ENCODE results near the gene NUP54. TPM values are rescaled to one million over a fixed set of nuclear protein-coding genes. Genes with fewer than 3 reads are reported as not detected.

Gene NUP54
- total RNA-seq, result 78.8 TPM

DNA sequence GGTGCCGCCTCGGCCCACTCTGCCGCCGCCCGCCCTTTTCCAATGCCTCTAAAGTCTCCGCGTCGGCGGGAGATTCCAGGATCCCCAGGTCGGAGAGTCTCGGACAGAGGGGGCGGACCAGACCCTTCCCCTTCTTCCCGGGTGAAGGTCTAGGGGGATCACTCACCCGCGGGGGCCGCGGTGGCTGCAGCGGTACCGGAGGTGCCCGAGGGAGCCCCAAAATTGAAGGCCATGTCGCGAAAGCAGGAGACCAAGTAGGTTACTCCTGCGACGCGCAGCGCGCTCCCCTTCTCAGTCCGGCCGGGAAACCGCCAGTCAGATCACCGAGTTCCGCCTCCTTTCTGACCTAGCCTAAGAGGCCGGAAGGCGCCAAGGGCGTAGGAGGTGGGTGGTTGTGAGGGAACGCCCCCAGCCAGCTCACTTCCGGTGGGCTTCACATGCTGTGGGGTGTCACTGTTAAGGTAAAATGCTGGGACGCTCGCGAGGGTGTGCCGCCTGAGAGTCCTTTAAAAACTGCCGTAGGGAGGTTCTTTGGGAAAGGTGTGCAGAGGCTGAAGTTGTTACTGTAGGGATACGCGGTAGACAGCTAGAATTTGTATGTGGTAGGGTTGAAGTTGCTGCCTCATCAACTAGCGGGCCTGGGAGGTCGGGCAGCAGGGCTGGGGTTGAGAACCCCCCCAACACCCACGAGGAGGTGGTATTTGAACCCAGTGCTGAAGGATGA lies at the start of gene NUP54:
Gene NUP54, minus strand, starts transcription at position 256 of the 724 bp plus-strand sequence. Its CDS starts 23 bp downstream, at position 233.
- Histone ChIP-seq H3K4me3 (ENCODE audit: low read length in 3 of 3) (peak within 1 kb of the TSS; percentile 90 to 96 (median 94)), H3K9me3 (ENCODE audit: control insufficient read depth in 3 of 3, low read length in 3 of 3) (no peaks in the 10 kb centered on the region), H3K27ac (ENCODE audit: low read depth, low read length) (peak within 1 kb of the TSS; percentile 90), H3K9ac (ENCODE audit: low read depth in 1 of 3, low read length in 3 of 3) (peak within 1 kb of the TSS; percentile 93 to 97 (median 96)), H3K36me3 (ENCODE audit: control insufficient read depth in 3 of 3, insufficient read depth in 3 of 3, low read length in 3 of 3) (peaks cover 0 to 5% (median 3%) of the 10 kb centered on the region in 3 donors), H3K27me3 (ENCODE audit: control insufficient read depth in 3 of 3, insufficient read depth in 3 of 3, low read length in 3 of 3) (no peaks in the 10 kb centered on the region), H3K4me1 (ENCODE audit: control insufficient read depth in 3 of 3, insufficient read depth in 3 of 3, low read length in 3 of 3) (peaks cover 19 to 26% (median 19%) of the 10 kb centered on the region in 3 donors)

- peaks cover 62 to 86% (median 65%) of the 10 kb centered on the region in 3 donors for H3K4me1 ChIP-seq (ENCODE audit: control insufficient read depth in 3 of 3, insufficient read depth in 3 of 3, low read length in 3 of 3)
- peak overlapping the region; percentile 87 for H3K27ac ChIP-seq (ENCODE audit: low read depth, low read length)
- H3K27me3 ChIP-seq (ENCODE audit: control insufficient read depth in 3 of 3, insufficient read depth in 3 of 3, low read length in 3 of 3), result no peaks in the 10 kb centered on the region
- peak overlapping the region in 1 of 3 donors; percentile 46 for H3K9ac ChIP-seq (ENCODE audit: low read depth in 1 of 3, low read length in 3 of 3)
- H3K36me3 ChIP-seq (ENCODE audit: control insufficient read depth in 3 of 3, insufficient read depth in 3 of 3, low read length in 3 of 3), result peaks cover 13 to 25% (median 24%) of the 10 kb centered on the region in 3 donors
- no peak overlapping the region for H3K4me3 ChIP-seq (ENCODE audit: low read length in 3 of 3)
- H3K9me3 ChIP-seq (ENCODE audit: control insufficient read depth in 3 of 3, low read length in 3 of 3), result no peaks in the 10 kb centered on the region
These were observed 49.0 kb upstream of the NUP54 start for GRCh38 chr4:76197031-76197743.

- no peak overlapping the region for H3K4me3 ChIP-seq (ENCODE audit: low read length in 3 of 3)
- no peaks in the 10 kb centered on the region for H3K9me3 ChIP-seq (ENCODE audit: control insufficient read depth in 3 of 3, low read length in 3 of 3)
- H3K9ac ChIP-seq (ENCODE audit: low read depth in 1 of 3, low read length in 3 of 3), result peak overlapping the region in 1 of 3 donors; percentile 22
- H3K4me1 ChIP-seq (ENCODE audit: control insufficient read depth in 3 of 3, insufficient read depth in 3 of 3, low read length in 3 of 3), result peaks cover 58 to 83% (median 63%) of the 10 kb centered on the region in 3 donors
- peaks cover 17 to 29% (median 25%) of the 10 kb centered on the region in 3 donors for H3K36me3 ChIP-seq (ENCODE audit: control insufficient read depth in 3 of 3, insufficient read depth in 3 of 3, low read length in 3 of 3)
- no peaks in the 10 kb centered on the region for H3K27me3 ChIP-seq (ENCODE audit: control insufficient read depth in 3 of 3, insufficient read depth in 3 of 3, low read length in 3 of 3)
- H3K27ac ChIP-seq (ENCODE audit: low read depth, low read length), result peak overlapping the region; percentile 87
These were observed 48.2 kb upstream of the NUP54 start for GRCh38 chr4:76196376-76196775.

GRCh38 chr4:76195326-76195725 lies 47.1 kb upstream of the NUP54 start:
- peaks cover 19 to 33% (median 30%) of the 10 kb centered on the region in 3 donors for H3K36me3 ChIP-seq (ENCODE audit: control insufficient read depth in 3 of 3, insufficient read depth in 3 of 3, low read length in 3 of 3)
- H3K9ac ChIP-seq (ENCODE audit: low read depth in 1 of 3, low read length in 3 of 3), result peak overlapping the region in 1 of 3 donors; percentile 25
- no peaks in the 10 kb centered on the region for H3K27me3 ChIP-seq (ENCODE audit: control insufficient read depth in 3 of 3, insufficient read depth in 3 of 3, low read length in 3 of 3)
- H3K4me1 ChIP-seq (ENCODE audit: control insufficient read depth in 3 of 3, insufficient read depth in 3 of 3, low read length in 3 of 3), result peaks cover 47 to 73% (median 52%) of the 10 kb centered on the region in 3 donors
- no peaks in the 10 kb centered on the region for H3K9me3 ChIP-seq (ENCODE audit: control insufficient read depth in 3 of 3, low read length in 3 of 3)
- H3K4me3 ChIP-seq (ENCODE audit: low read length in 3 of 3), result no peak overlapping the region
- peak overlapping the region; percentile 9 for H3K27ac ChIP-seq (ENCODE audit: low read depth, low read length)

DNA sequence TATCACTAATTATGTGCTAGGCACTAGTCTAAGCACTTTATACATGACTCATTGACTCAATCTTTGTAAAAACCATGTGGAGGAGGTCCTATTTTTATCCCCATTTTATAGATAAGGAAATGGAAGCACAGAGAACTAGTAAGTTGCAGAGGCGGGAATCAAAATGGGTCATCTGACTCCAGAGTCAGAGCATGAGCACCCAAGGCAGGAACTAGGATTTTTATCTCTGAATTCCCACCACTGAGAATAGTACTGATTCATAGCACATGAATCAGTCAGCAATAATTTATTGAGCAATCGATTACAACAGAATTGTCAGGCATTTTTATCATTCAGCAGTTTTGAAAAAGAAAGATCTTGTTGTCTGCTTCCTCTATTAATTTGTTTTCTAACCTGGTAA lies 46.1 kb upstream of the NUP54 start:
- H3K36me3 ChIP-seq (ENCODE audit: control insufficient read depth in 3 of 3, insufficient read depth in 3 of 3, low read length in 3 of 3), result peaks cover 19 to 37% (median 31%) of the 10 kb centered on the region in 3 donors
- peaks cover 37 to 63% (median 43%) of the 10 kb centered on the region in 3 donors for H3K4me1 ChIP-seq (ENCODE audit: control insufficient read depth in 3 of 3, insufficient read depth in 3 of 3, low read length in 3 of 3)
- H3K4me3 ChIP-seq (ENCODE audit: low read length in 3 of 3), result no peak overlapping the region
- H3K27ac ChIP-seq (ENCODE audit: low read depth, low read length), result peak overlapping the region; percentile 63
- no peaks in the 10 kb centered on the region for H3K27me3 ChIP-seq (ENCODE audit: control insufficient read depth in 3 of 3, insufficient read depth in 3 of 3, low read length in 3 of 3)
- H3K9ac ChIP-seq (ENCODE audit: low read depth in 1 of 3, low read length in 3 of 3), result no peak overlapping the region
- H3K9me3 ChIP-seq (ENCODE audit: control insufficient read depth in 3 of 3, low read length in 3 of 3), result no peaks in the 10 kb centered on the region

GRCh38 chr4:76192236-76192635 lies 44.0 kb upstream of the NUP54 start:
- no peak overlapping the region for H3K9ac ChIP-seq (ENCODE audit: low read depth in 1 of 3, low read length in 3 of 3)
- H3K4me1 ChIP-seq (ENCODE audit: control insufficient read depth in 3 of 3, insufficient read depth in 3 of 3, low read length in 3 of 3), result peaks cover 17 to 50% (median 26%) of the 10 kb centered on the region in 3 donors
- H3K9me3 ChIP-seq (ENCODE audit: control insufficient read depth in 3 of 3, low read length in 3 of 3), result no peaks in the 10 kb centered on the region
- no peak overlapping the region for H3K4me3 ChIP-seq (ENCODE audit: low read length in 3 of 3)
- H3K36me3 ChIP-seq (ENCODE audit: control insufficient read depth in 3 of 3, insufficient read depth in 3 of 3, low read length in 3 of 3), result peaks cover 19 to 39% (median 31%) of the 10 kb centered on the region in 3 donors
- no peaks in the 10 kb centered on the region for H3K27me3 ChIP-seq (ENCODE audit: control insufficient read depth in 3 of 3, insufficient read depth in 3 of 3, low read length in 3 of 3)
- H3K27ac ChIP-seq (ENCODE audit: low read depth, low read length), result no peak overlapping the region

GRCh38 chr4:76188557-76188956 lies 40.4 kb upstream of the NUP54 start:
- no peak overlapping the region for H3K9ac ChIP-seq (ENCODE audit: low read depth in 1 of 3, low read length in 3 of 3)
- H3K36me3 ChIP-seq (ENCODE audit: control insufficient read depth in 3 of 3, insufficient read depth in 3 of 3, low read length in 3 of 3), result peaks cover 21 to 36% (median 21%) of the 10 kb centered on the region in 3 donors
- H3K4me3 ChIP-seq (ENCODE audit: low read length in 3 of 3), result no peak overlapping the region
- H3K27ac ChIP-seq (ENCODE audit: low read depth, low read length), result no peak overlapping the region
- H3K4me1 ChIP-seq (ENCODE audit: control insufficient read depth in 3 of 3, insufficient read depth in 3 of 3, low read length in 3 of 3), result peaks cover 10 to 33% (median 13%) of the 10 kb centered on the region in 3 donors
- H3K9me3 ChIP-seq (ENCODE audit: control insufficient read depth in 3 of 3, low read length in 3 of 3), result no peaks in the 10 kb centered on the region
- H3K27me3 ChIP-seq (ENCODE audit: control insufficient read depth in 3 of 3, insufficient read depth in 3 of 3, low read length in 3 of 3), result no peaks in the 10 kb centered on the region

- H3K27ac ChIP-seq (ENCODE audit: low read depth, low read length), result no peak overlapping the region
- no peak overlapping the region for H3K9ac ChIP-seq (ENCODE audit: low read depth in 1 of 3, low read length in 3 of 3)
- H3K4me3 ChIP-seq (ENCODE audit: low read length in 3 of 3), result no peak overlapping the region
- H3K9me3 ChIP-seq (ENCODE audit: control insufficient read depth in 3 of 3, low read length in 3 of 3), result no peaks in the 10 kb centered on the region
- H3K36me3 ChIP-seq (ENCODE audit: control insufficient read depth in 3 of 3, insufficient read depth in 3 of 3, low read length in 3 of 3), result peaks cover 17 to 32% (median 20%) of the 10 kb centered on the region in 3 donors
- H3K4me1 ChIP-seq (ENCODE audit: control insufficient read depth in 3 of 3, insufficient read depth in 3 of 3, low read length in 3 of 3), result peaks cover 9 to 33% (median 9%) of the 10 kb centered on the region in 3 donors
- no peaks in the 10 kb centered on the region for H3K27me3 ChIP-seq (ENCODE audit: control insufficient read depth in 3 of 3, insufficient read depth in 3 of 3, low read length in 3 of 3)
These were observed 40.0 kb upstream of the NUP54 start for GRCh38 chr4:76188149-76188548.

DNA sequence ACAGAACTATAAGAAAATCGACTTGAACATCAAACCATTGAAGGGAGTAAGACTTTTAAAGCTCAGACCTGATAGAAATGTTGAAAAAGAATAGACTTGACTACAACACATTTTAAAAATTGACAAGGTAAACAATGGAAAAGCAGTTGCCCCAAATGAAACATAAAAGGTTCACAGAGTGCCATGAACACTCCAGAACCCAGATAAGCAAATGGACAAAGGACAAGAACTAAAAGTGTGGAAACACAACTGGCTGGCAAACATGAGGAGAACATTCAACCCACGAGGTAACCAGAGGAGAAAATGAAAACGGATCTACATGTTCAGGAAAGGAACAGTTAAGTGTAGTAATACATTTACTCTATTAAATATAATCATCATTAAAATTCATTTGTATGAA lies 39.0 kb upstream of the NUP54 start:
- peaks cover 12 to 23% (median 13%) of the 10 kb centered on the region in 3 donors for H3K36me3 ChIP-seq (ENCODE audit: control insufficient read depth in 3 of 3, insufficient read depth in 3 of 3, low read length in 3 of 3)
- no peaks in the 10 kb centered on the region for H3K9me3 ChIP-seq (ENCODE audit: control insufficient read depth in 3 of 3, low read length in 3 of 3)
- no peak overlapping the region for H3K27ac ChIP-seq (ENCODE audit: low read depth, low read length)
- H3K4me3 ChIP-seq (ENCODE audit: low read length in 3 of 3), result no peak overlapping the region
- peaks cover 5 to 30% (median 6%) of the 10 kb centered on the region in 3 donors for H3K4me1 ChIP-seq (ENCODE audit: control insufficient read depth in 3 of 3, insufficient read depth in 3 of 3, low read length in 3 of 3)
- no peaks in the 10 kb centered on the region for H3K27me3 ChIP-seq (ENCODE audit: control insufficient read depth in 3 of 3, insufficient read depth in 3 of 3, low read length in 3 of 3)
- no peak overlapping the region for H3K9ac ChIP-seq (ENCODE audit: low read depth in 1 of 3, low read length in 3 of 3)

- Histone ChIP-seq H3K4me3 (ENCODE audit: low read length in 3 of 3) (no peak overlapping the region), H3K36me3 (ENCODE audit: control insufficient read depth in 3 of 3, insufficient read depth in 3 of 3, low read length in 3 of 3) (peaks cover 7 to 15% (median 12%) of the 10 kb centered on the region in 3 donors), H3K9me3 (ENCODE audit: control insufficient read depth in 3 of 3, low read length in 3 of 3) (no peaks in the 10 kb centered on the region), H3K4me1 (ENCODE audit: control insufficient read depth in 3 of 3, insufficient read depth in 3 of 3, low read length in 3 of 3) (peaks cover 10 to 36% (median 15%) of the 10 kb centered on the region in 3 donors), H3K27me3 (ENCODE audit: control insufficient read depth in 3 of 3, insufficient read depth in 3 of 3, low read length in 3 of 3) (no peaks in the 10 kb centered on the region), H3K27ac (ENCODE audit: low read depth, low read length) (no peak overlapping the region), H3K9ac (ENCODE audit: low read depth in 1 of 3, low read length in 3 of 3) (no peak overlapping the region)
These were observed 34.3 kb upstream of the NUP54 start for GRCh38 chr4:76182463-76182862.

Measured in skeletal muscle tissue (tissue), 4 donors.